IPS-11a (cell line): ENCODE results near the gene FRY.
"Not testable (repeated sequence)": the region's sequence is repeated elsewhere in the genome, so short reads cannot be mapped to it uniquely, and the experiment has no call there.

Source experiments
- H3K4me3 ChIP-seq: one replicate; pipeline ENCODE4 v1.5.1; 2013; ENCODE audit warnings: low read depth, low read length, control low read depth

FRY gene

GRCh38 chr13:32040052-32040642 is 8.6 kb downstream of the FRY start:
- H3K4me3 ChIP-seq, result no peak overlapping the region

GRCh38 chr13:32040689-32041088 is 9.1 kb downstream of the FRY start:
- no peak overlapping the region for H3K4me3 ChIP-seq

GRCh38 chr13:32041429-32041828 is 9.9 kb downstream of the FRY start:
- no peak overlapping the region for H3K4me3 ChIP-seq

DNA sequence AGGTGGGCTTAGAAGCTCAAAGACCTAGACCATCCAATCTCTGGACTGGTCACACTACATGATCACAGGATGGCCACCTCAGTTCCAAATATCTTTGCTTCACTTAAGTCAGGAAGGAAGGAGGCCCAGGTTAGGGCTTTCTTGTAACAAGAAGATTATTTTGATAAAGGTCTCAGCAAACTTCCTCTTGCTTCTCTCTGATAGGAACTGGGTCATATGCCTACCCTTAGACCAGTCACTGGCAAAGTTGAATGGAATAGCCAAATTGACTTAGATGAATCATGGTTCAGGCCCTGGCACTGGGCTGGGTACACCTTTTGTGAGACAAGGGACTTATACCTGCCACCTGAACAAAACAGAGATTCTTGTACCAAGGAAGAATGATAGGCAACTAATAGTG is 11.0 kb downstream of the FRY start:
- no peak overlapping the region for H3K4me3 ChIP-seq

GRCh38 chr13:32044446-32044845 is 12.9 kb downstream of the FRY start:
- H3K4me3 ChIP-seq, result no peak overlapping the region

DNA sequence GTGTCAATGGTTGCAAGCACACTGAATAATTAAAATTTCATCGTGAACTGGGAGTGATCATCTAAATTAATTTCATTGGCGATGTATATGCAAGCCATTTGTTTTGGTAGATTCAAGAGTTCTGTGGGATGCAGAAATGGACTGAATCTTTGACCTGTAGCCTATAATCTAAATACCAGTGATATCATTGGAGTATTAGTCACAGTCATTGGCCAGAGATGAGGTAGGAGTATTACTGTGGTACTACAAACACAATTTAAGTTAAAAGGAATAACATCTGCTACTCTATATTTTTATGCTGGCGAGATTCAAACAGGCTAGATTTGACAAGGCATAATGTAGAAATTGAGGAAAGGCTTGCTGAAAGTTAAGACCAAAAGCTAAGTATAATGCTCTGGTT is 14.0 kb downstream of the FRY start:
- H3K4me3 ChIP-seq, result no peak overlapping the region

DNA sequence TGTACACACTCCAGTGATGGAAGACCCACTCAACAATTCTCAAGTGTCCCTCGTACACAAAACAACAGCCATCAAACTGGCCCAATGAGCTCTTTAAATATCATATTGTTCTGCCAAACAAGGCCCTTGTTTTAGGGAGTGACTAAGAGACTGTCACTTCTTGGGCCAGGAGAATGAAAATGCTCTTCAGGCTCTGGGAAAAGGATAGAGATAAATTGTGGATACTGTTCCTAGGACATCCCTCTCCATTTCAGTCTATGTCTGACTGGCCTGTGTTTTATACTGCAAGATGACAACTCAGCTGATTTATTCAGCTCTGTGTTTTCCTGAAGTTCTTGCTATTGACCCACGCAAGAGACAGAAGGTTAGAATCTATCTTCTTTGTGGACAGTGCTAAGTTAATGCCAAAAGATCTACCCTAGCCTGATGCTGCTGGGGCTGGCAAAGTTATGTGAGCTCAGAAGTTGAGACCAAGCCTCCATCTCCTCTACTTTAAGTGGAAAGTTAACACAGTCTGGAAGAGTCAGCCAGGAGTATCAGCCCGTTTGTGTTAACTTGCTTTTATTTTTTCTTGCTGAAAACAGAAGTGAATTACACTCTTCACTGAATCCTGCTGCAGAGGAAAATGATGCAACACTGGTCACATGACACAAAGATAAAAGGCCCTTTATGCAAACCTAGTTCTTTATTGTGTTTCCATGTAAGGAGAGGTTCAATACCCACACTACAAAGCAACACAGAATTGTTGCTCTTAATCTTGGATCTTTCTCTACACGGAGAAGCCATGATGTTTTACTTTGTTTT is 14.6 kb downstream of the FRY start:
- H3K4me3 ChIP-seq, result no peak overlapping the region

DNA sequence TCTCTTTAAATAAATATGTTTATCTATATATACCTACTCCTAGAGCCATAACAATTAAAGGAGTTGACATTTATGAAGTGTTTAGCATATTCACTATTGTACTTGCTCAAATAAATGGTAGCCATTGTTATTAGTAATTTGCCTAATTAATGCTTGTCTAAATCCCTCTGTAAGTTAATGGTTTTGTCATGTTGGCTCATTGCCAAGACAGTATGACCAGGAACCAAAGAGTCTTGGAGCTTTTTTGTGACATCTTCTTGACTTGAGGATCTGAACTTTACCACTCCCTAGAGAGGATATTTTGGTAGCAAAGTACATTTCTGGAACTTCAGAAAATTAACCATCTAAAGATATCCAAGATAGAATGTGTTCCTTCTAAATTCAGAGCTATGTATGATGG is 15.5 kb downstream of the FRY start:
- no peak overlapping the region for H3K4me3 ChIP-seq

GRCh38 chr13:32047793-32048192 is 16.2 kb downstream of the FRY start:
- H3K4me3 ChIP-seq, result no peak overlapping the region

DNA sequence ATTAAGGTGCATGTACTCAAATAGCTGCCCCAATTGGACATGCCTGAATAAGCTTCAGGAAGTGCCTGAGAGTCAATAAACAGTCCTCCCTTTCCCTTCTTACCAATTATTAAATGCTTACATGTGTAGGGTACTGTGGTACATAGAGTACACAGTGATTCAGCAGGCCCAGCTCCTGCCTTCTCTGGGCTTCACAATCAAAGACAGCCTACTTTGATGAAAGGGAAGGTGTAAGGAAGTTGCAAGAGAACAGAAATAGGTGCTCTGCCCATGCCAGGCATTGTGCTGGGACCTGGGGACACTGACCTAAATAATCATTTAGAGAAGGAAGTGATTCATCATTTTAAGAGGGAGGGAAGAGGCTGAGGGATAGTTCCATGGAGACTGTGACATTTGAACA is 17.2 kb downstream of the FRY start:
- H3K4me3 ChIP-seq, result no peak overlapping the region

GRCh38 chr13:32051156-32051555 is 19.6 kb downstream of the FRY start:
- H3K4me3 ChIP-seq, result no peak overlapping the region

GRCh38 chr13:32056316-32056715 is 24.7 kb downstream of the FRY start:
- H3K4me3 ChIP-seq, result no peak overlapping the region

DNA sequence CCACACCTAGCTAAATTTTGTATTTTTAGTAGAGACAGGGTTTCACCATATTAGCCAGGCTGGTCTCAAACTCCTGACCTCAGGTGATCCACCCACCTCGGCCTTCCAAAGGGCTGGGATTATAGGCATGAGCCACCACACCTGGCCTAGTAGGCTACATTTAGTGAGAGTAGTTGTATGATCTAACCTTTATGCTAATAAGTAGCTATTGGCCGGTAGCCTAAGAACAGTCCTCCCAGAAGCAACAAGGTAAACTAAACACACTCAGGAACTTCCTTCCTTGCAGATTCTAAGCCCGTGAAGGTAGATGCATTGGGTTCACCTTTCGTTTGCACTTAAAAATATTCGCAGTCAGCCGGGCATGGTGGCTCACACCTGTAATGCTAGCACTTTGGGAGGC is 25.8 kb downstream of the FRY start:
- not testable (repeated sequence) for H3K4me3 ChIP-seq

- no peak overlapping the region for H3K4me3 ChIP-seq
These were observed 28.0 kb downstream of the FRY start for GRCh38 chr13:32059511-32059984.

GRCh38 chr13:32060401-32060878 is 28.9 kb downstream of the FRY start:
- no peak overlapping the region for H3K4me3 ChIP-seq

GRCh38 chr13:32063619-32064233 is 32.2 kb downstream of the FRY start:
- no peak overlapping the region for H3K4me3 ChIP-seq

DNA sequence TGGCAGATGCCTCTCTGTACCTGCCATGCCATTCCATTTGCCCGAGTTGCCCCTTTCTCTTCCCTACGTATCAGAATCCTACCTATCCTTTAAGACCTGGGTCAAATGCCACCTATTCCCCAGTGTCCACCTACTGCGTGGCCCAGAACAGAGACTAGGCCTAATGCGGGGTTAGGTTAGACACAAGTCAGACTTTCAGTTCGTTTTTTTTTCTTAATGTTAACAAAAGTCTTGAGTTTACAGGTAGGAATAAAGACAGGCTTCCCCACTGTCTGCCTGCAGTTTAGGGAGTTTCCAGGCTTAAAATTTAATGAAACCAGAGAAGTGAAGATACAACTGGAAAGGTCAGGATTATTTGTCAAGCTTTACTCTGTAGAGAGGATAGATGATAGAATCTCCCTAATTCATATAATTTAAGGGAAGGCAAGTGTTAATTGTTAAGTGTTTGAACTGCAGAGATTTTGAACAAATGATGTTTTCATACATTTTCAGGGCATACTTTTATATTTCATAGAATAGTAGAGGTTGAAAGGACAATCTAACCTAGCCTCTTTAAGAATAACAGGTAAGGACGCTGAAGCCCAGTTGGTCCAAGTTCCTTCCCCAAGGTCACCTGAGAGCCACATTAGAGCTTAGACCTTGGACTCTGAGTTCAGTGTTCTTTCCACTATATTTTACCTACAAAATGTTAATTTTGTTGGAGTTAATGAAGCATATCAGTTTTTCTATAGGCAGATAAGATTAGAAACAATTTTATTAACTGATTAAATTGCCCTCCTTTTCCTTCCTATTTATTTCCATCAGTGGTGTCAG is 35.8 kb downstream of the FRY start:
- H3K4me3 ChIP-seq, result no peak overlapping the region

GRCh38 chr13:32068255-32068654 is 36.7 kb downstream of the FRY start:
- H3K4me3 ChIP-seq, result no peak overlapping the region

GRCh38 chr13:32073180-32073864 is 41.7 kb downstream of the FRY start:
- H3K4me3 ChIP-seq, result no peak overlapping the region

DNA sequence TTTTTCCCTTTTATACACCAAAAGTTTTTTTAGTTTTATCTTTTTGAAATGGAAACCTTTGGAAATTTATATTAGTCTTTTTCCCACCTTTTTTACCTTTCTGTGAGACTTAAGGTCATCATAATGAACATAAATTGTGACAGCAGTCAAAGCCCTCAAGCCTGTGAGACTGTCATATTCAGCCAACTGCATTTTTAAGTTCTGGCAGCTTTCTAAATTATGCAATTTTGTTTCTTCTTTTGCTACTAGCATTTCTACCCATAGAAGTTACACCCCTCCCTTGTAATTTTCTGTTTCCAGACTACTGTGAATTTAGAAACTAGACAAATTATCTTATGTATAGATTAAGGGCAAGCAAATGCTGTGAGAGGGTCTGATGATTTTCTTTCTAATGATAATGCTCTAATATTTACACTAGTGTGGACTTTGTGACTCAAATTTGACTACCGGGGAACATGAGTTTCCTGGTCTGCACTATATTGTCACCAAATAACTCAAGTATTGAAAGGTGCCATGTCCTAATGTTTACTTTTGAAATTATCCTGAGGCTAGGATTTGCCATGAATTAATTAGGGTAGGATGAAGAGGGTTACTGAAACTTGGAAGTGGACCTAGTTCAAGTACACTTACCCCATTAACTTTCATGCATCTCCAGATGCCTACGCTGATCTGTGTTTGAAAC is 43.7 kb downstream of the FRY start:
- H3K4me3 ChIP-seq, result no peak overlapping the region
